Measurements from ENCODE around the gene VPS13D.

DNA sequence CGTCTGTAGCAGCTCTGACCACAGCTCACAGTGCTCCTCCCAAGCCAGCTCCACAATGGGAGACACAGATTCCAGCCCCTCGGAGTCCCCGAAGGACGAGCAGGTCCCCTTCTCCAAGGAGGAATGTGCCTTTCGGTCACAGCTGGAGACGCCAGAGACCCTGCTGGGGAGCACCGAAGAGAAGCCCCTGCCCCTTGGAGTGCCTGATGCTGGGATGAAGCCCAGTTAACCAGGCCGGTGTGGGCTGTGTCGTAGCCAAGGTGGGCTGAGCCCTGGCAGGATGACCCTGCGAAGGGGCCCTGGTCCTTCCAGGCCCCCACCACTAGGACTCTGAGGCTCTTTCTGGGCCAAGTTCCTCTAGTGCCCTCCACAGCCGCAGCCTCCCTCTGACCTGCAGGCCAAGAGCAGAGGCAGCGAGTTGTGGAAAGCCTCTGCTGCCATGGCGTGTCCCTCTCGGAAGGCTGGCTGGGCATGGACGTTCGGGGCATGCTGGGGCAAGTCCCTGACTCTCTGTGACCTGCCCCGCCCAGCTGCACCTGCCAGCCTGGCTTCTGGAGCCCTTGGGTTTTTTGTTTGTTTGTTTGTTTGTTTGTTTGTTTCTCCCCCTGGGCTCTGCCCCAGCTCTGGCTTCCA is 22.9 kb upstream of the VPS13D start:
- TF ChIP-seq ZNF274 (IDR thresholded peaks at IDR 0.05; ENCODE audit: low read depth, low read length) (no peak), SUZ12 (IDR thresholded peaks at IDR 0.05; ENCODE audit: extremely low read depth, insufficient read depth, insufficient read length) (no peak)

Data from NT2/D1 (cell line).